GM12891 (cell line): ENCODE data around the gene KDM7A.

ENCODE experiments used
- PAX5 ChIP-seq: IDR thresholded peaks from 2 replicates; pipeline ENCODE4 v1.6.1; 2011; ENCODE audit warnings: low read length, moderate library complexity, mild to moderate bottlenecking; ENCODE audit not compliant: insufficient read depth, severe bottlenecking
- POLR2A ChIP-seq: IDR thresholded peaks from 2 replicates; pipeline ENCODE4 v1.6.1; 2011; ENCODE audit warnings: low read depth, low read length, control low read depth
- POLR2AphosphoS5 ChIP-seq: IDR thresholded peaks from 2 replicates; pipeline ENCODE4 v1.6.1; 2011; ENCODE audit warnings: low read depth, low read length, control low read depth
- POU2F2 ChIP-seq: IDR thresholded peaks from 2 replicates; pipeline ENCODE4 v1.6.1; 2011; ENCODE audit warnings: low read depth, mild to moderate bottlenecking, control low read depth, low read length, moderate library complexity
- TAF1 ChIP-seq: IDR thresholded peaks from 2 replicates; pipeline ENCODE4 v1.6.1; 2011; ENCODE audit warnings: low read depth, low read length, control low read depth

GRCh38 chr7:140081774-140082425, 94.9 kb downstream of the KDM7A start:
- TF ChIP-seq POU2F2 = no peak
- no peak for TF ChIP-seq POLR2A
- TF ChIP-seq POLR2AphosphoS5 = no peak
- no peak for TF ChIP-seq TAF1
- TF ChIP-seq PAX5 = no peak
